ENCODE results near the gene PROP1.

- no peak for TF ChIP-seq POLR2A (IDR thresholded peaks at IDR 0.05)
- TF ChIP-seq CTCF (IDR thresholded peaks at IDR 0.05) = no peak
- no peak for TF ChIP-seq POLR2AphosphoS5 (IDR thresholded peaks at IDR 0.05)
- TF ChIP-seq EP300 (IDR thresholded peaks at IDR 0.05) = no peak
These were observed 1.4 kb downstream of the PROP1 start for GRCh38 chr5:177994561-177995190.
